Measurements from ENCODE around the gene JUNB.

- no peak for TF ChIP-seq POLR2AphosphoS5 (IDR thresholded peaks at IDR 0.05; ENCODE audit: low read depth, low read length)
- no peak for TF ChIP-seq CTCF (IDR thresholded peaks at IDR 0.05 in 2 of 3, conservative IDR thresholded peaks at IDR 0.05 in 1 of 3; ENCODE audit: borderline replicate concordance in 1 of 3, insufficient read depth in 1 of 3, low read depth in 2 of 3, low read length in 2 of 3)
- no peak for TF ChIP-seq EZH2phosphoT487 (IDR thresholded peaks at IDR 0.05; ENCODE audit: borderline replicate concordance)
- TF ChIP-seq ZBTB33 (IDR thresholded peaks at IDR 0.05; ENCODE audit: extremely low read depth, insufficient replicate concordance, low read length) = no peak
- no peak for TF ChIP-seq CEBPB (IDR thresholded peaks at IDR 0.05; ENCODE audit: low read depth)
Measured at GRCh38 chr19:12756150-12756883, 35.0 kb upstream of the JUNB start.
